ENCODE data around the gene SLC25A38.

Gene SLC25A38

DNA sequence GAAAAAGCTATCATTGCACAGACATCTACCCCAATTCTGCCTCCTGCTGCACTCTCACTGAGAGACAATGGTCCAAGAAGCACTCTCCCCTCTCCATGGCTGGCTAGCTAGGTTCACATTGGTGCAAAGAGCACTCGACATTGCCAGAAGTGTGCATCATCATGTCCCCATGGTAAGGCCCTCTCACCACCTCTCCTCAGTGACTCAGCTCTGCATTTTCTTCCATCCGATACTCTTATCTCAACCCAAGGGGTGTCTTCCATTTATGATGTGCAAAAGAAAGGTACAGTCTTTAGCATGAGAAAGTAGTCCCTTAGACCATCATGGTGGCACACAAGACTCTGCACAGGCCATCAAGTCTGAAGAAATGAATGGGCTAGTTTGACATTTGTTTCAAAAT is 37.4 kb downstream of the SLC25A38 start:
- H3K4me3 ChIP-seq (ENCODE audit: low read length, poor library complexity, severe bottlenecking): no peak overlapping the region
- no peak overlapping the region for H3K4me2 ChIP-seq (ENCODE audit: low read depth, low read length, poor library complexity, severe bottlenecking)
- no peak overlapping the region for H3K9ac ChIP-seq (ENCODE audit: low read depth, low read length, poor library complexity, severe bottlenecking)
- TF ChIP-seq, protein P1, sequence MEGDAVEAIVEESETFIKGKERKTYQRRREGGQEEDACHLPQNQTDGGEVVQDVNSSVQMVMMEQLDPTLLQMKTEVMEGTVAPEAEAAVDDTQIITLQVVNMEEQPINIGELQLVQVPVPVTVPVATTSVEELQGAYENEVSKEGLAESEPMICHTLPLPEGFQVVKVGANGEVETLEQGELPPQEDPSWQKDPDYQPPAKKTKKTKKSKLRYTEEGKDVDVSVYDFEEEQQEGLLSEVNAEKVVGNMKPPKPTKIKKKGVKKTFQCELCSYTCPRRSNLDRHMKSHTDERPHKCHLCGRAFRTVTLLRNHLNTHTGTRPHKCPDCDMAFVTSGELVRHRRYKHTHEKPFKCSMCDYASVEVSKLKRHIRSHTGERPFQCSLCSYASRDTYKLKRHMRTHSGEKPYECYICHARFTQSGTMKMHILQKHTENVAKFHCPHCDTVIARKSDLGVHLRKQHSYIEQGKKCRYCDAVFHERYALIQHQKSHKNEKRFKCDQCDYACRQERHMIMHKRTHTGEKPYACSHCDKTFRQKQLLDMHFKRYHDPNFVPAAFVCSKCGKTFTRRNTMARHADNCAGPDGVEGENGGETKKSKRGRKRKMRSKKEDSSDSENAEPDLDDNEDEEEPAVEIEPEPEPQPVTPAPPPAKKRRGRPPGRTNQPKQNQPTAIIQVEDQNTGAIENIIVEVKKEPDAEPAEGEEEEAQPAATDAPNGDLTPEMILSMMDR (conservative IDR thresholded peaks at IDR 0.05; ENCODE audit: low read length): no peak
- TF ChIP-seq EZH2phosphoT487 (IDR thresholded peaks at IDR 0.05; ENCODE audit: borderline replicate concordance): no peak
- no peaks in the 10 kb centered on the region for H3K79me2 ChIP-seq (ENCODE audit: insufficient read depth, low read length)
- no peaks in the 10 kb centered on the region for H3K36me3 ChIP-seq (ENCODE audit: insufficient read depth, low read length)
- H3K9me2 ChIP-seq (replicated peaks; ENCODE audit: low read depth, low read length): no peaks in the 10 kb centered on the region
- H3F3A ChIP-seq (ENCODE audit: low read depth): 0 out of 2 replicates have a peak, but pooled peaks cover 9% of the 10 kb centered on the region
- no peaks in the 10 kb centered on the region for H4K20me1 ChIP-seq (ENCODE audit: insufficient read depth, low read length, poor library complexity, severe bottlenecking)
- H2AFZ ChIP-seq (ENCODE audit: low read length): no peak overlapping the region
- H3K4me1 ChIP-seq (ENCODE audit: insufficient read depth, low read length, poor library complexity, severe bottlenecking): no peaks in the 10 kb centered on the region
- H3K27me3 ChIP-seq (ENCODE audit: insufficient read depth, low read length, poor library complexity, severe bottlenecking): no peaks in the 10 kb centered on the region
- no peaks in the 10 kb centered on the region for H3K9me3 ChIP-seq (ENCODE audit: insufficient read depth, low read depth, low read length)

DNA sequence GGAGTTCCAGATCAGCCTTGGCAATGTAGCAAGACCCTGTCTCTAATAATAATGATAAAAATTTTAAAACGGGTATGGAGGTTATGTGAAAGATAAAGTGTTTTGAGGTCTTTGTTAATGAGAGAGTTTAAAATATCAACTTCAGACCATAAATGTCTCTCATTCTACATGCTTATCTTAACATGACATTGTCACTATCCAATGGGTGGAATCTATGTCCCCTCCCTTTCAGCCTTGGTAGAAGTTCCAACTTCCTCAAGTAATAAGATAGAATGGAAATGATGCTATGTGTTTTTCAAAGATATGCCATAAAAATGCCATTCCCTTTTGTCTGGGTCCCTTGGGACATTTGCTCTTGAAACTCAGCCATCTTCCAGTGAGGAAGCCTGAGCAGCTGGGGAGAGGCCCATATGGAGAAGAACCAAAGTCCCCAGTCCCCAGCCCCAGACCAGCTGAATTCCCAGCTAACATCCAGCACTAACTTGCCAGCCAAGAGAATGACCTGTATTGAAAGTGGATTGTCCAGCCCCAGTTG is 40.3 kb downstream of the SLC25A38 start:
- no peaks in the 10 kb centered on the region for H3K27me3 ChIP-seq (ENCODE audit: insufficient read depth, low read length, poor library complexity, severe bottlenecking)
- no peaks in the 10 kb centered on the region for H3K4me1 ChIP-seq (ENCODE audit: insufficient read depth, low read length, poor library complexity, severe bottlenecking)
- no peaks in the 10 kb centered on the region for H3F3A ChIP-seq (ENCODE audit: low read depth)
- no peak overlapping the region for H3K4me3 ChIP-seq (ENCODE audit: low read length, poor library complexity, severe bottlenecking)
- no peaks in the 10 kb centered on the region for H4K20me1 ChIP-seq (ENCODE audit: insufficient read depth, low read length, poor library complexity, severe bottlenecking)
- no peaks in the 10 kb centered on the region for H3K36me3 ChIP-seq (ENCODE audit: insufficient read depth, low read length)
- no peaks in the 10 kb centered on the region for H3K9me3 ChIP-seq (ENCODE audit: insufficient read depth, low read depth, low read length)
- no peak overlapping the region for H3K9ac ChIP-seq (ENCODE audit: low read depth, low read length, poor library complexity, severe bottlenecking)
- H2AFZ ChIP-seq (ENCODE audit: low read length): no peak overlapping the region
- TF ChIP-seq, protein P1 (conservative IDR thresholded peaks at IDR 0.05; ENCODE audit: low read length): no peak
- no peak for TF ChIP-seq EZH2phosphoT487 (IDR thresholded peaks at IDR 0.05; ENCODE audit: borderline replicate concordance)
- no peaks in the 10 kb centered on the region for H3K79me2 ChIP-seq (ENCODE audit: insufficient read depth, low read length)
- H3K4me2 ChIP-seq (ENCODE audit: low read depth, low read length, poor library complexity, severe bottlenecking): no peak overlapping the region
- H3K9me2 ChIP-seq (replicated peaks; ENCODE audit: low read depth, low read length): no peaks in the 10 kb centered on the region

DNA sequence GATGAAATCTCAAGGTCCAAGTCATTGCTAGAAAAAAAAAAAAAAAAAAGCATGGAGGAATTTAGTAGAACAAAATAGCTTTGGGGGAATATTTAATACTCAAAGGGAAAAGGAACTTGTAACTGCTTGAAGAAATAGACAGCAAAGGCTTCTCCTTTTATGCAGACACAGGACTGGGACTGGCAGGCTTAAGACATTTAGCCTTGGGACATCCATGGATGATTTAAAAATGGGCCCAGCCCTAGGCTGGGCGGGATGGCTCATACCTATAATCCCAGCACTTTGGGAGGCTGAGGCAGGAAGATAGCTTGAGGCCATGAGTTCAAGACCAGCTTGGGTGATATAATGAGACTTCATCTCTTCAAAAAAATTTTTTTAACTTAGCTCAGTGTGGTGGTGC is 43.1 kb downstream of the SLC25A38 start:
- no peaks in the 10 kb centered on the region for H3K79me2 ChIP-seq (ENCODE audit: insufficient read depth, low read length)
- no peak overlapping the region for H3K9ac ChIP-seq (ENCODE audit: low read depth, low read length, poor library complexity, severe bottlenecking)
- no peaks in the 10 kb centered on the region for H3K9me3 ChIP-seq (ENCODE audit: insufficient read depth, low read depth, low read length)
- H4K20me1 ChIP-seq (ENCODE audit: insufficient read depth, low read length, poor library complexity, severe bottlenecking): no peaks in the 10 kb centered on the region
- TF ChIP-seq, protein P1 (conservative IDR thresholded peaks at IDR 0.05; ENCODE audit: low read length): no peak
- no peak for TF ChIP-seq EZH2phosphoT487 (IDR thresholded peaks at IDR 0.05; ENCODE audit: borderline replicate concordance)
- no peak overlapping the region for H3K4me3 ChIP-seq (ENCODE audit: low read length, poor library complexity, severe bottlenecking)
- no peaks in the 10 kb centered on the region for H3K9me2 ChIP-seq (replicated peaks; ENCODE audit: low read depth, low read length)
- no peak overlapping the region for H3K4me2 ChIP-seq (ENCODE audit: low read depth, low read length, poor library complexity, severe bottlenecking)
- no peaks in the 10 kb centered on the region for H3K4me1 ChIP-seq (ENCODE audit: insufficient read depth, low read length, poor library complexity, severe bottlenecking)
- H3K36me3 ChIP-seq (ENCODE audit: insufficient read depth, low read length): no peaks in the 10 kb centered on the region
- no peaks in the 10 kb centered on the region for H3F3A ChIP-seq (ENCODE audit: low read depth)
- no peak overlapping the region for H2AFZ ChIP-seq (ENCODE audit: low read length)
- no peaks in the 10 kb centered on the region for H3K27me3 ChIP-seq (ENCODE audit: insufficient read depth, low read length, poor library complexity, severe bottlenecking)

Measured in Loucy (cell line).